PC-3 (cell line): ENCODE data around the gene GLI3.

Experiments used
- EZH2 ChIP-seq: fragments of 300-600 bp; sonication (generic); IDR thresholded peaks from one replicate; pipeline ENCODE4 v1.6.1; 2017; ENCODE audit warnings: antibody characterized with exemption, mild to moderate bottlenecking, low read length; ENCODE audit not compliant: unreplicated experiment
- EZH2phosphoT487 ChIP-seq: fragments of 300-600 bp; sonication (generic); IDR thresholded peaks from 2 replicates; pipeline ENCODE4 v1.6.1; 2018; ENCODE audit warnings: mild to moderate bottlenecking, antibody characterized with exemption, low read length, borderline replicate concordance
- TF ChIP-seq, protein P1 (sequence below): fragments of 300-600 bp; sonication (generic); conservative IDR thresholded peaks from 2 replicates; pipeline ENCODE4 v1.5.1; 2017; ENCODE audit warnings: antibody characterized with exemption, low read depth, mild to moderate bottlenecking, low read length

DNA sequence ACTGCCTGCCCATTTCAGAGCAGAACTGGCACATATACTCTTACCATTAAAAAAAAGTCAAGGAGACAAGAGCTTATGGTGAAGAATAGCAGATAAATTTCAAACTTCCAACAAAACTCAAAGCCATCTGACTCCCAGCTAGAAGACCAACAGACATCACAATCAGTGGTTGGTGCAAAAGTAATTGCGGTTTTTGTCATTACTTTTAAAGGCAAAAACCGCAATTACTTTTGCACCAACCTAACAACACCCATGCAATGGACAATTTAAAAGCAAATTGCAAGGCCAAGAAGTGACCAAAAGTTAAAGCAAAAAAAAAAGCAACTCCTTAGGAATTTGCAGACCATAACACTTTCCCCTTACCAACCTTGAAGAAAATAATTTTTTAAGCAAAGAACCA lies 18.8 kb downstream of the GLI3 start:
- TF ChIP-seq, protein P1, sequence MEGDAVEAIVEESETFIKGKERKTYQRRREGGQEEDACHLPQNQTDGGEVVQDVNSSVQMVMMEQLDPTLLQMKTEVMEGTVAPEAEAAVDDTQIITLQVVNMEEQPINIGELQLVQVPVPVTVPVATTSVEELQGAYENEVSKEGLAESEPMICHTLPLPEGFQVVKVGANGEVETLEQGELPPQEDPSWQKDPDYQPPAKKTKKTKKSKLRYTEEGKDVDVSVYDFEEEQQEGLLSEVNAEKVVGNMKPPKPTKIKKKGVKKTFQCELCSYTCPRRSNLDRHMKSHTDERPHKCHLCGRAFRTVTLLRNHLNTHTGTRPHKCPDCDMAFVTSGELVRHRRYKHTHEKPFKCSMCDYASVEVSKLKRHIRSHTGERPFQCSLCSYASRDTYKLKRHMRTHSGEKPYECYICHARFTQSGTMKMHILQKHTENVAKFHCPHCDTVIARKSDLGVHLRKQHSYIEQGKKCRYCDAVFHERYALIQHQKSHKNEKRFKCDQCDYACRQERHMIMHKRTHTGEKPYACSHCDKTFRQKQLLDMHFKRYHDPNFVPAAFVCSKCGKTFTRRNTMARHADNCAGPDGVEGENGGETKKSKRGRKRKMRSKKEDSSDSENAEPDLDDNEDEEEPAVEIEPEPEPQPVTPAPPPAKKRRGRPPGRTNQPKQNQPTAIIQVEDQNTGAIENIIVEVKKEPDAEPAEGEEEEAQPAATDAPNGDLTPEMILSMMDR, result no peak
- no peak for TF ChIP-seq EZH2
- no peak for TF ChIP-seq EZH2phosphoT487
